ENCODE measurements around the gene DRAP1. TPM values are rescaled to one million over a fixed set of nuclear protein-coding genes. Genes with fewer than 3 reads are reported as not detected.

DRAP1 gene
- total and polyA plus RNA-seq, 9 of the 15 experiments (the other 6 are each of a cell fraction or from before 2014, with no cell fraction given): 9.6 to 200 (median 92.9) TPM

GRCh38 chr11:65932558-65932919, 13.3 kb downstream of the DRAP1 start (continued):
- no peak for TF ChIP-seq ZNF740 (CRISPR knock-in tag; IDR thresholded peaks at IDR 0.05)
- TF ChIP-seq ZNF740 (tag; IDR thresholded peaks at IDR 0.05): 0 out of 4 replicates have a peak, but pooled peaks of 1 of the 2 experiments have one; percentile 35
- TF ChIP-seq ZNF592 (IDR thresholded peaks at IDR 0.05): no peak
- TF ChIP-seq RAD51 (IDR thresholded peaks at IDR 0.05; ENCODE audit: borderline replicate concordance, low read depth): peak; percentile 89
- no peak for TF ChIP-seq PHF21A (IDR thresholded peaks at IDR 0.05; ENCODE audit: borderline replicate concordance, low read depth)
- TF ChIP-seq CBFA2T2 (conservative IDR thresholded peaks at IDR 0.05): peak; percentile 55
- TF ChIP-seq MTA1 (IDR thresholded peaks at IDR 0.05; ENCODE audit: borderline replicate concordance): no peak
- no peak for TF ChIP-seq LCOR (CRISPR knock-in tag; IDR thresholded peaks at IDR 0.05)
- TF ChIP-seq ZBTB33 (CRISPR knock-in tag; IDR thresholded peaks at IDR 0.05): 0 out of 2 replicates have a peak, but pooled peaks have one; percentile 38
- no peak for TF ChIP-seq PRPF4 (IDR thresholded peaks at IDR 0.05; ENCODE audit: insufficient read depth, low read depth, low read length, poor library complexity, severe bottlenecking)
- TF ChIP-seq ZNF212 (CRISPR knock-in tag; IDR thresholded peaks at IDR 0.05): no peak
- TF ChIP-seq FOSL1 (tag; conservative IDR thresholded peaks at IDR 0.05): no peak
- TF ChIP-seq CHCHD3 (CRISPR knock-in tag; IDR thresholded peaks at IDR 0.05): no peak
- no peak for TF ChIP-seq SMARCA5 (IDR thresholded peaks at IDR 0.05)
- no peak for TF ChIP-seq ZHX1 (conservative IDR thresholded peaks at IDR 0.05; ENCODE audit: low read length)
- TF ChIP-seq EP400 (IDR thresholded peaks at IDR 0.05): no peak
